GM21423 (cell line): ENCODE measurements around the gene IRAK3.
"Not testable (repeated sequence)": the region's sequence is repeated elsewhere in the genome, so short reads cannot be mapped to it uniquely, and the experiment has no call there.

Source experiments
- ATAC-seq: cut with Tn5 transposase; IDR thresholded peaks from one replicate; pipeline ENCODE4 v1.9.1; 2021; ENCODE audit warnings: mild to moderate bottlenecking, moderate library complexity; ENCODE audit not compliant: unreplicated experiment

IRAK3 gene

DNA sequence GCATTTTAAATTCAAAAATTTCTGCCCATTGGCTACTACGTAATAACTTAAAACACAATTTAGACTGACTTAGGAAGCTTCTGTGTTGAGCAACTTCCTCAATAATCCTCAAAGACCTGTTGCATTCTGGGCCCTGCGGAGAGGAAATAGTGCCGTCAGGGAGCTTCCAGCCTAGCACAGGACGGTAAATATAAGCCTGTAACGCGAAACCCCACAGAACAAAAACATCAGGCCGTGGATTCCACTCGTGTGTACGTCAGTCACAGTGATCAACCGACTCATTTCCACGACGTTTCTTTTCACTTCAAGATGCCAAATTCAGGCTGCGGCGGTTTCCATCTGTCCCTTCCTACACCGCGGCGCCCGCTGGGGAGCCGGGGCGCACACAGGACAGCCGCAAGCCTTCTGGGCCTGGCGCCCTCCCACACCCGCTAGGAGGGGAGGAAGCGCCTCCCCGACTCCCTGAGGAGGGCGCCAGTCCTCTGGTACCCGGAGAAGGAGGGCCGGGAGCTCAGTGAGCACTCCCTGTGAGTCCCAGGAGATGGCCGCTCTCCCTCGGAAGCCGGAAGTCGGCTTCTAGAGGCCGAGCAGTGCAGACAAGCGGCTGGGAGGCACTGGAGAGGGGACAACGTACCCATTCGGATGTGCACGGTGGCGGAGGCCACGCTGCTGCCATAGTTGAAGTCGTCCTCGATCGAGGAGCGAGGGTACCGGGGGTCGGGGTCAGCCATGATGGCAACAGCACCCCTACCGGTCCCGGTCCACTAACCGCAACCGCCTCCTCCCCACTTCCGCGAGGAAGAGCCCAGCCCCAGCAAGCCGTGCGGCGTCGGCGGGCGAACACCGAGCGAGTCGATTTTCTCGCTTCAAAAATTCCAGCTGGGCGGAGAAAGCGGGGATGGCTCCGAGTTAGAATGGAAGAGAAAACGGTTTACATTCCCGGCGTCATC is 19.5 kb upstream of the IRAK3 start, which contains the start of gene TMBIM4:
TSS of gene TMBIM4 (minus strand) at position 776 of the 950 bp plus-strand sequence. CDS start at position 731, 45 bp downstream.
- peak; percentile 87 for ATAC-seq

DNA sequence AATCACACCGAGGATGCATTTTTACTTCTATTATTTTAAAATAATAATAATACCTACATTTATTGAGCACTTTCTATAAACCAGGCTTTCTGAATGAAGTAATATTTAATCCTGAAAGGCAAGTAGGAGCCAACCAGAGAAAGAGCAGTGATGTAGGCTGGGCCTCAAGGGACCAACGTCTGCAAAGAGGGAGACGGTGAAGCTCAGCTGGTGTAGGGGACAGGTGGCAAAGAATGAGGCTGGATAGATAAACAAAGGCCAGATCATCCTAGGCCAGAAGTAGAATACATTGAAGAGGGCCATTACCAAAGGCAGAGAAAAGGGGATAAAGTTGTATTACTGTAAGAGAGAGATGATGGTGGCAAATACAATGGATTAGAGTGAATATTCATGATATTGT is 18.4 kb upstream of the IRAK3 start:
- no peak for ATAC-seq

DNA sequence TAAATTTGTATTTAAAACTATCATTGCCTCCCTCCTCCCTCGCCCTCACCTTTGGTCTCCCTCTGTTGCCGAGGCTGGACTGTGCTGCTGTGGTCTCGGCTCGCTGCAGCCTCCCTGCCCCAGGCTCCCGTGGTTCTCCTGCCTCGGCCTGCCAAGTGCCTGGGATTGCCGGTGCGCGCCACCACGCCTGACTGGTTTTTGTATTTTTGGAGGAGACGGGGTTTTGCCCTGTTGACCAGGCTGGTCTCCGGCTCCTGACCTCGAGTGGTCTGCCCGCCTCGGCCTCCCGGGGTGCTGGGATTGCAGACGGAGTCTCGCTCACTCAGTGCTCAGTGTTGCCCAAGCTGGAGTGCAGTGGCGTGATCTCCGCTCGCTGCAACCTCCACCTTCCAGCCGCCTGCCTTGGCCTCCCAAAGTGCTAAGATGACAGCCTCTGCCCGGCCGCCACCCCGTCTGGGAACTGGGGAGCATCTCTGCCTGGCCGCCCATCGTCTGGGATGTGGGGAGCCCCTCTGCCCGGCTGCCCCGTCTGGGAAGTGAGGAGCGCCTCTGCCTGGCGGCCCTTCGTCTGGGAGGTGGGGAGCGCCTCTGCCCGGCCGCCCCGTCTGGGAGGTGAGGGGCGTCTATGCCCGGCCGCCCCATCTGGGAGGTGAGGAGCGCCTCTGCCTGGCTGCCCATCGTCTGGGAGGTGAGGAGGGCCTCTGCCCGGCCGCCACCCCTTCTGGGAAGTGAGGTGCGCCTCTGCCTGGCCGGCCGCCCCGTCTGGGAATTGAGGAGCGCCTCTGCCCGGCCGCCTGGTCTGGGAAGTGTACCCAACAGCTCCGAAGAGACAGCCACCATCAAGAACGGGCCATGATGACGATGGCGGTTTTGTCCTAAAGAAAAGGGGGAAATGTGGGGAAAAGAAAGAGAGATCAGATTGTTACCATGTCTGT is 14.4 kb upstream of the IRAK3 start:
- not testable (repeated sequence) for ATAC-seq

DNA sequence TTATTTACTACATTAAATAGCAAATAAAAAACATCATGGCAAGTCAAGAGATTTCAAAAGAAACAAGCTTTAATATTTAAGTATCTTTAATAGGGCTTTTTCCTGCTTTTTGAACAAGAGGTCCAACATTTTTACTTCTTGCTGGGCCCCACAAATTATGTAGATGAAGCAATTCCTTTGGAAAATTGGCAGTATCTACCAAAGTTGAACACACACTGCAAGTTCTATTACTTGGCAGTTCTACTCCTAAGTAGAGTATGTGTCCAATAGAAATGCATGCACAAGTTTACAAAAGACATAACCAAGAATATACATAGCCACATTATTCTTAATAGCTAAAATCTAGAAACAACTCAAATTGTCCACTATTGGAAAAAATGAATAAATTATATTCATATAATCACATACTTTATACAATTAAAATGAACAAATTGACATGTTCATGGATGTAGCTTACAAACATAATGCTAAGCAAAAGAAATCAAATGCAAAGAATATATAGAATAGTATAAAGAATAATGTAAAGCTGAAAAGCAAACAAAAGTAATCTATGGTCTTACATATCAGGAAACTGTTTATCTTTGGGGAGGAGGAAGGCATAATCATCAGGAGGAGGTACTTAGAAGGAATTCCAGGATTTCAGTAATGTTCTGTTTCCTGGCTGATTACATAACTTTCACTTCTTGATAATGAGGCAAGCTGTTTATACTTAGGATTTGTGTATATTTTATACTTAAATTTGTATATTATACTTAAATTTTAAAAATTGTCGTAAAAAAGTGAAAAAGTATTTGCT is 12.7 kb upstream of the IRAK3 start:
- ATAC-seq: no peak

DNA sequence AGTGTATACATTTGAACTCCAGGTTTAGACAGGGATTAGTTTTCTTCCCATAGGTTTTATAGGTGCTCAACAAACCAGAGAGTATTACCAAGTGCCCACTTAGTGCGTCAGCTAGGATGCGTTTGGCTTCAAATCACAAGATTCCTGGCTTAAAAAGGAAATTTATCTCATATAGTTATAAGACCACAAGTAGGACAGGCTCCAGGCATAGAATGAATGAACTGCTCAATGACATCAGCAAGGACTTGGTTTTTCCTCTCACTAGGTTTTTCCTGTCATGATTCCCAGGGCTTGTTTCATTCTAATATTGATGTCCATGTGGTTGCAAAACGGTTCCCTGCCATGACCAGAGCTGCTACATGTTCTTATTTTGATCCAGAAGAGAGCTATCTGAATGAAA is 6.1 kb upstream of the IRAK3 start:
- ATAC-seq: no peak

DNA sequence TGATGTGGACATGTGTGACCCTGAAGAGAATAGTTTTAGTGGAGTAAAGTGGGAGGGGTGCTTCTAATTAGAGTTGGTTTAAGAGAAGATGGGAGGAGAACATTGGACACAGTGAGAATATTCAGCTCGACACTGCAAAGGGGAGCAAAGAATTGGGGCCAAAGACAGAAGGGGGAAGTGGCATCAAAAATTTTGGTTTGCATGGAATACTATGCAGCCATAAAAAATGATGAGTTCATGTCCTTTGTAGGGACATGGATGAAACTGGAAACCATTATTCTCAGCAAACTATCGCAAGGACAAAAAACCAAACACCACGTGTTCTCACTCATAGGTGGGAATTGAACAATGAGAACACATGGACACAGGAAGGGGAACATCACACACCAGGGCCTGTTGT is 4.2 kb upstream of the IRAK3 start:
- ATAC-seq: not testable (repeated sequence)

DNA sequence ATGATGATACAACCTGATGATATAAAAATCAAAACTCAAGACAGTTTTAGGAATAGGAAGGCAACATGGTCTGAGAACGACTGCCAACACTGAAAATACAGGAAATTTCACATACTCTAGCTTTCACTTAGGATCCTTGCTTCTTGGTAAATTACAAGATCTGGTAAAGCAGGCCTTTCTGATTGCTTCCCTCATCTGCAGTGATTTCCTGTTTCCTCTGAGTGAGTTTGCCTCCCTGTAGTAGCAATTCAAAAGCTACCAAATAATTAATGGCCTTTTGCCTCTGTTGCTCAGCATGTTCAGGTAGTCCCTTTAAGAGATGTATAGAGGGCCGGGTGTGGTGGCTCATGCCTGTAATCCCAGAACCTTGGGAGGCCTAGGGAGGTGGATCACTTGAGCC is 2.0 kb upstream of the IRAK3 start:
- ATAC-seq: no peak

DNA sequence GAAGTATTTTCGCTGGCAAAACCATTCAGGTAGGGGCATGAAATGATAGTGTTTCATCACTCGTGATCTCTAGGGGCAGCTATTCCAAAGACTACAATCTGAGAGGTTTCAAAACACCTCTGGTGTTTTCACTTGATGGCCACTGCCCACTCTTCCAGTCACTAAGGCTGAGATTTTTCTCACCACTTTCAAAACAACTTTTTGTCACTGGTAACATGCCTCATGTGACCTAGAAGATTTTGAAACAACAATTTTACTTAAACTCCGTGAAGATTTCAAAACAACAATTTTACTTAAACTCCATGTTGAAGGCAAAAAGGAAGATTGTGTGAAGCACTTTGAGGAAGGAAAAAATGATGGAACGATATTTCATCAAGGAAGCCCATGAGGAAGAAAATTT is 1.2 kb upstream of the IRAK3 start:
- no peak for ATAC-seq

DNA sequence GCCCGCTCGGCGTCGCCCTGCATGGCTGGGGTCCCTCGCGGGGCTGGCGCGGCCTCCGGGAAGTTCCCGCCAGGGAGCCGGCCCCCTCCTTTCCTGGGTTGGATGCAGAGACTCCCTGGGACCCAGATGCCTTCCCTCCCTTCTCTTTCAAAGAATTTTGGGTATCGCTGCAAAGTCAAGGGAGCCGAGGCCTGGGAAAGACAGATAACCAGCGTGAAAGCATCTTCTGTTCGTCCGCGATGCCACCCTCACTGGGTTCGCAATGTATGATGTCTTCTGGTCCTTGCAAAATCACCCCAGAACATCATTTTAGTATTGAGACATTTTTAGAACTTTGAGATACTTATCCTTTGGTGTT is 451 bp downstream of the IRAK3 start:
- ATAC-seq: peak; percentile 10

DNA sequence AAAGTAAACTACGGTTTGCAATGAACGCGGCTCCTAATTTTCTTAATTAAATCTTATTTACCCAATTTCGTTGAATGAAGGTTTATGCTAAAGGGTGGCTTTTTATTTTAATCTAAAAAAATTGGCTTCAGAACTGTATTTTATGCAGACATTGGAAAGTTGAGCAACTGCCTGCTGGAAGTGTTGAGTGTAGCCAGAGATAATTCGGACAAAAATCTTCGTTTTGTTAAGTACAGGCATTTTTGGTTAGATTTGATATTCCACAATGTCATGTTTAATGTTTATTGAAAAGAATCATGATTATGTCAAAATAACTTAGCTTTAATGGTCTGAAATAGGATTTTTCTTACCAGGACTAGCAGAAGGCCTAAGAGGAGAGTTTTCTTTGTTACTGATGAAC is 875 bp downstream of the IRAK3 start:
- ATAC-seq: no peak

DNA sequence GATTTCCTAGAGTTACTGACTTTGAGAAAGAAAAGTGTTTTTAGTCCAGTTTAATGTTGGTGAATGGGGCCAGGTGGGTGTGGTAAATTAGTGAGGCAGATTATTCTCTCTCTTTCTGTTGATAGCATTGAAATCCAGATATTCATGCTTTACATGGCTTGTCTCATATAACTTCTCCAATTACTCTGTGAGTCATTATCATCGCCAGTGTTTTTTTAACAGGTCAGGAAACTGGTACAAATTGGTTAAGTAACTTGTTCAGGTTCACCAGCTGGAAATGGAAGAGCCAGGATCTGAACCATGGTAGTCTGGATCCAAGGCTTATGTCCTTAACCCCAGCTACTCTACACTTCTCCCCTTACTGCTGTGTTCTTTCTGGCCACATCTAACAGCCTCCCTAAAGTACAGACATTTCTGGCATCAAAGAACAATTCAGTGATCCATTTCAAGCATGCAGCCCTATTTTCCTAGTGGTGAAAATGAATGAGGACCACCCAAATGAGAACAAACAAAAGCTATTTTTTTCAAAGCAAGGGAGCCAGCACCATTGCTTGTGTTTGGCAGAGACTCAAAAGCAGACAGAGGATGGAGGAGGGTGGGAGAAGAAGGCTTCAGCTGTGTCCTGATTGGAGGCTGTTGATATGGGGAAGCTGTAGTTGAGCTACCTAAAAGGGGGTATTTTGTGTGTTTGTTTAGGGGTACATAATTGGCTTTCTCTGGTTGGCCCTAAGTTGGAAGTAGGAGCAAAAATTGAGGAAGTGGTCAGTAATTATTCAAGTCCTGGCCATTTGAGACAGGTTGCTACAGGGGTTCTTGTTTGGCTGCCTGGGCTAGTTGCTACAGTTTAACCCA is 1.7 kb downstream of the IRAK3 start:
- no peak for ATAC-seq

DNA sequence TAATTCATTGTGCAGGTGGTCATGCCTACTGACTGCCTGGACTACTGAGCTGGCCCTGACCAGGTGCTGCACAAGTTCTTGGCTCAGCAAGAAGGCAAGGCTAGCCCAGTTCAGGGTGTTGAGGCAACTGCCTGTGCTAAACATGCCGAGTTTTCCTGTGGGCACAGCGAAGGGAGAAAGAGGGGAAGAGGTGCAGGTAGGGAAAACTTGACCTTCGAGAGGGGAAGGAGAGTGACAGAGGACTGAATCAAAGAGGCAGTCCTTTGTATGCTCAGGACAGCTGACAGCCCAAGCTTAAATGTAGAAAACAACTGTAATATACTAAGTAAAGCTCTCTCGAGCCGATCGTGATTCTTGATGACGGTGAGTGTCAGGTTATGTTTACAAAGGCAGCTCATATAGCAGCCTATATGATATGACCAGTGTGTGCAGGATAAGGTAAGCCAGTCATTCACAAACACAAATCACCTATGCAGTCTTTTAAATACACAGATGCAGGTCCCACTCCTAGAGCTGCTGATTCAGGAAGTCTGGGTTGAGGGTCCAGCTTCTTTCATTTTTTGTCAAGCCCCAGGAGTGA is 2.6 kb downstream of the IRAK3 start:
- no peak for ATAC-seq

DNA sequence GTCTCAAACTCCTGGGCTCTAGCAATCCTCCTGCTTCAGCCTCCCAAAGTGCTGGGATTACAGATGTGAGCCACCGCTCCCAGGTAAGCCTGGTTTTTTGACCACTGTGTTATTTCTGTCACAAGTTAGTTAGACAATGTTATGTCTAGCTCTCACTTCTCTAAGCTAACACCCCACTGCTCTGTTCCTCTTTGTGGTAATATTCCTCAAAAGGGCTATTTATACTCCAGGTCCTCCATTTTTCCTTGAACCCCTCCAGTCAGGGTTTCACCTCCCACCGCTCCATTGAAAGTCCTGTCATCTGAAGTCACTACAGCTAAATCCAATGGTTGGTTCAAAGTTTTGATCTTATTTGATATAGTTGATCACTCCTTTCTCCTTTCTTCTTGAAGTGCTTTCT is 5.1 kb downstream of the IRAK3 start:
- ATAC-seq: no peak

DNA sequence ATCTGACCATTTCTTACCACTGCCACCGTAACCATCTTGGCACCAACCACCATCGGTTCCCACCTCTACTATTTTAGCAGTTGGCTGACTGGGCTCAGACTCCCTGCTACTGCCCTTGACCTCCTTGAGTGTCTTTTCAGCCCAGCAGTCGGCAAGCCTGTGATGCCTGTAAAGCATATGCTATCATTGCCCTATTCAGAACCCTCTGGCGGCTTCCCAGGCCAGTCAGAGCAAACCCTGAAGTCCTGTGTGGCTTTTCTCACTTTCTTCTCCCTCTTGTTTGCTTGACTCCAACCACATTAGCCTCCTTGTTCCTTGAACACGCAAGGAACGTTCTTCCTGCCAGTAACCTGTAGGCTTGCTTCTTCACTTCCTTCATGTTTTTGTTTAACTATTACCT is 6.2 kb downstream of the IRAK3 start:
- no peak for ATAC-seq

DNA sequence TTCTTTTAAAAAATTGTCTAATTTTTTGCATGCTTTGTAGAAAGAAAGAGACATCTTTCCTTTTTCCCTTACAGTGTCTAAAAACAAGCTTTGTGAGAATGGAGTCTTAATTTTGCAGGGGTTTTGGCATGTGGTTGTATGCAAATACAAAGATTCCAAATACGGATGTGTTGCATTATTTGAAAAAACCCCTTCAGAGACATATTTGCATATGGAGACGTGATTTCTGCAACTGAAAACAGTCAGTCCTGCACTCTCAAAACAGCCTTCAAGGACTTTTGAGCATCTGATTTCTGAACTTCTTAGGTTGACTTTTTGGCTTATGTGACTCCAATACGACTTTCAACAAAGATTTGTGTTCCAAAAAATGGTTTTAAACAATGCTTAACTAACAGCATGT is 7.8 kb downstream of the IRAK3 start:
- peak; percentile 84 for ATAC-seq

DNA sequence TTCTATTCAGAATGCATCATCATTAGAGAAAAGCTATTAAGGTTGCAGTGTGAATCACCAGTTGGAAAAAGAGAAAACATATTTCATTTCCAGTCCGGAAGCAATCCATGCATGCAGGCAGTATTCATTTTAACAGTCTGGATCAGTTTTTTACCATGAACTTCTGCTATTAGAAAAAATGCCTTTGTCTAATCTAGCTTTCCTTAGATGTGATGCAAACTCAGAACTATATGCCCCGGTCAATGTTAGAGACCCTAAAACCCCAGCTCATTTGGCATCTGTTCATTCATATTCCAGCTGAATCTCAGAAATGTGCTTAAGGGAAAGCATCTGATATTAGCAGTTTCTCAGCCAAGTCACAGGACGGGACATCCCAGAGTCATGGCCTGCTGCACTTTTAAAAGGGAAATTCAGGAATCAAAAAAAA is 8.5 kb downstream of the IRAK3 start:
- no peak for ATAC-seq

DNA sequence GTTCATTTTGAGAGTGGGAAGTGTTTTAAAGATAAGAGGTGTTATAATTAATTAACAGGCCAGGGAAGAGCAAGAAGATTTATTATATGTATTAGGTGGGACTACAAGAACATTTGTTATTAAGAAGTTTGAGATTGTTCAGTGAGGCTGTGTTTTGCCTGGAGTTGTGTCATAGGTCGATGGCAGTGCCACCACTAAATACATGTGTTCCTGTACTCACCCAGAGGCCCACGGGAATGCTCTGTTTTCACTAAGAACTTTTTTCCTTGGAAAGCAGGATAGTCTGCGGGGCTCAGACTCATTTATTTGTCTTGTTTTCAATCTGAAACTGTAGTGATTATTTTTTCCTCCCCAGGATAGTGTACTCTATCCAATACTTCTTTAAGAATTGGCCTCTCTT is 10.1 kb downstream of the IRAK3 start:
- no peak for ATAC-seq

DNA sequence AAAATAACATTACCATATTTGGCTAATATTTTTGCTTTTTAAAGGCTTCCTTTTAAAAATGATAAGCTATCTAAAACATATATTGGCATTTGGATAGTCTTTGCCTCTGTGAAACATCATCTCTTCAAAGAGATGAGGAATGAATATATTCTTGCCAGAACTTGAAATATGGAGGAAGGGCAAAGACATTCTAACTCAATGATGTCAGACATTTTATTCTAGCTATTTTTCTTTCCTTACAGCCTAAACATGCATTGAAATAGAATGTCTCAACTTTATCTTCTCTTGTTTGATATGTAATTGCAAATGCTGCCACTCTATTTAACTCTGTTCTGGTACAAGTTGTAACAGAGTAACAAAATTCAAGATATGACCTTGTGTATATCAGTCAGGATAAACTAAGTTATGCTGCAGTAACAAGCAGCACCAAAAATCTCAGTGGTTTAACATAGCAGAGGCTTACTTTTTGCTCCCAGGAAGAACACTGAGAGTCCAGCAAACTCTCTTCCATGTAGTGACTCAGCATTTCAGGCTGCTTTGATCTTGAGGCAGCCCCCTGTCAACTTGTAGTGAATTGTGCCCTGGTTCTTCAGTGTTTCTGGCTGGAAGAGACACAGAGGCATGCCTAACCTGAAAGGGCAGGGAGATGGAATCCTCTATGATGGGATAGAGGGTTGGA is 11.0 kb downstream of the IRAK3 start:
- ATAC-seq: no peak

DNA sequence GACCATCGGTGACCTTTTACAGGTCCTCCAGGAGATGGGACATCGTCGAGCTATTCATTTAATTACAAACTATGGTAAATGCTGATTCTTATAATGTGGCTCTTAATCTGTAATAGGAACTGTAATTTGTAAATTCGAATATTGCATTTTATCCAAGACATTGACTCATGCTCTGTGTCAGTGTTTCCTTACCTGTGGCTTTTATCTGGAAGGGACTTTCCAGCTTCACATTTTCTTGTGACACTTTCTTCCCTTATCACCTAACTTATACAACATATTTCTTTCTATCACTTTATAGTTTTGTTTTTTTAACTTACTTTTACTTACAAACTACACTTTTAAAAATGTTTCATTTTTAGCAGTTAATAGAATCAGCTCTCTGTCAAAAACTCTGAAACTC is 14.8 kb downstream of the IRAK3 start:
- no peak for ATAC-seq
